ENCODE data around the gene POLR3C. TPM values are rescaled to one million over a fixed set of nuclear protein-coding genes. Genes with fewer than 3 reads are reported as not detected.

The POLR3C gene
- total and polyA plus RNA-seq, 2 of the 4 experiments (the other 2 are of a cell fraction), result 47.0 to 94.1 TPM

- Histone ChIP-seq H4K20me1 (ENCODE audit: insufficient read depth, low read length) (peaks cover 73% of the 10 kb centered on the region), H3K36me3 (ENCODE audit: control insufficient read depth, insufficient read depth, low read length) (no peaks in the 10 kb centered on the region), H3K27ac (ENCODE audit: insufficient read depth, low read length) (no peak overlapping the region), H2BK5ac (ENCODE audit: low read depth, low read length, poor library complexity, severe bottlenecking) (peak overlapping the region; percentile 31), H3K23ac (ENCODE audit: low read depth, low read length) (no peak overlapping the region), H3K4me1 (ENCODE audit: control insufficient read depth, insufficient read depth, low read length) (peaks cover 10% of the 10 kb centered on the region), H3K4me3 (ENCODE audit: insufficient read depth, low read depth, low read length) (no peak overlapping the region), H3K9me1 (ENCODE audit: insufficient read depth, low read length) (peaks cover 6% of the 10 kb centered on the region; the same call in 1 of the 2 replicates), H2AFZ (replicated peaks; ENCODE audit: low read length, poor library complexity) (no peak overlapping the region), H3K27me3 (ENCODE audit: control insufficient read depth, insufficient read depth, low read length) (no peaks in the 10 kb centered on the region), H4K5ac (ENCODE audit: low read depth, low read length) (no peak overlapping the region), H3K4ac (ENCODE audit: low read depth, low read length) (no peak overlapping the region), H2BK120ac (ENCODE audit: low read depth, low read length) (no peak overlapping the region), H4K8ac (ENCODE audit: low read depth in 2 of 2, low read length in 2 of 2) (no peak overlapping the region; a peak in 1 of 4 replicates), H3K9ac (ENCODE audit: low read depth, low read length) (no peak overlapping the region), H2AK5ac (ENCODE audit: low read depth, low read length) (peak overlapping the region; percentile 70; the same call in 1 of the 2 replicates), H2BK15ac (ENCODE audit: low read depth, low read length) (no peak overlapping the region), H3K18ac (ENCODE audit: low read depth, low read length) (no peak overlapping the region), H3K56ac (ENCODE audit: extremely low read depth, insufficient read depth, low read length) (no peak overlapping the region), H3K14ac (replicated peaks; ENCODE audit: low read depth, low read length) (no peak overlapping the region), H3K79me1 (ENCODE audit: low read depth in 1 of 2, low read length in 2 of 2) (peaks cover 16 to 66% of the 10 kb centered on the region in 2 experiments), H4K91ac (ENCODE audit: insufficient read depth, low read depth, low read length) (no peak overlapping the region), H3K4me2 (ENCODE audit: low read depth, low read length) (peak overlapping the region; percentile 30; the same call in 1 of the 2 replicates), H2AK9ac (replicated peaks; ENCODE audit: low read depth, low read length, poor library complexity) (no peak overlapping the region), H2BK20ac (ENCODE audit: low read depth, low read length) (no peak overlapping the region), H3K9me3 (ENCODE audit: control insufficient read depth, insufficient read depth, low read length) (no peaks in the 10 kb centered on the region)
- CTCF ChIA-PET, result interaction anchor here (0.7 kb wide), 2 partner anchors 48 to 156 kb away, joined by 3 to 5 read pairs; no protein-coding TSS in a partner anchor
- POLR2A ChIA-PET (ENCODE audit: unreplicated experiment), result no interaction called here
- peak; percentile 12 for ATAC-seq (ENCODE audit: low read depth)
- intact Hi-C loops (cut with micrococcal nuclease) (no loop called here), in situ Hi-C loops (cut with MboI; ENCODE audit: low sequenced_read_pairs) (no loop called here), dilution Hi-C loops (cut with HindIII; ENCODE audit: low sequenced_read_pairs, unreplicated experiment) (no loop called here)
- no peak for DNase-seq
- BruUV-seq (replicated peaks), result no TSS peak
- no CpG with 5 or more reads among the region's 3 CpGs for WGBS, 2 experiments (ENCODE audit: extremely low coverage in 2 of 2, insufficient read length in 1 of 2)
- TF ChIP-seq CHD1 (IDR thresholded peaks at IDR 0.05; ENCODE audit: low read depth, low read length) (no peak), RCOR1 (IDR thresholded peaks at IDR 0.05; ENCODE audit: insufficient replicate concordance, low read length) (no peak), MAFK (IDR thresholded peaks at IDR 0.05; ENCODE audit: low read depth, low read length) (no peak), ELK1 (IDR thresholded peaks at IDR 0.05; ENCODE audit: borderline replicate concordance, low read depth, low read length) (no peak), CTCF (conservative IDR thresholded peaks at IDR 0.05; ENCODE audit: low read depth, low read length) (no peak), SMC3 (IDR thresholded peaks at IDR 0.05; ENCODE audit: low read depth, low read length) (no peak), CEBPB (IDR thresholded peaks at IDR 0.05; ENCODE audit: low read depth, low read length) (no peak), POLR2A (IDR thresholded peaks at IDR 0.05; ENCODE audit: low read depth, low read length) (no peak), MXI1 (IDR thresholded peaks at IDR 0.05; ENCODE audit: borderline replicate concordance, low read depth, low read length) (no peak), BHLHE40 (IDR thresholded peaks at IDR 0.05; ENCODE audit: low read depth, low read length) (no peak), MAZ (IDR thresholded peaks at IDR 0.05; ENCODE audit: borderline replicate concordance, low read depth, low read length) (no peak), NFE2L2 (IDR thresholded peaks at IDR 0.05; ENCODE audit: low read depth, low read length) (no peak), FOS (IDR thresholded peaks at IDR 0.05; ENCODE audit: low read depth, low read length) (no peak), RAD21 (IDR thresholded peaks at IDR 0.05; ENCODE audit: low read length) (no peak)
- TF ChIP-seq, protein P1, sequence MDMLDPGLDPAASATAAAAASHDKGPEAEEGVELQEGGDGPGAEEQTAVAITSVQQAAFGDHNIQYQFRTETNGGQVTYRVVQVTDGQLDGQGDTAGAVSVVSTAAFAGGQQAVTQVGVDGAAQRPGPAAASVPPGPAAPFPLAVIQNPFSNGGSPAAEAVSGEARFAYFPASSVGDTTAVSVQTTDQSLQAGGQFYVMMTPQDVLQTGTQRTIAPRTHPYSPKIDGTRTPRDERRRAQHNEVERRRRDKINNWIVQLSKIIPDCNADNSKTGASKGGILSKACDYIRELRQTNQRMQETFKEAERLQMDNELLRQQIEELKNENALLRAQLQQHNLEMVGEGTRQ (IDR thresholded peaks at IDR 0.05; ENCODE audit: low read depth, low read length), result no peak
Measured at GRCh38 chr1:145804235-145805045, 19.6 kb upstream of the POLR3C start.
